Measurements from ENCODE around the gene SS18L1.

SS18L1 gene

DNA sequence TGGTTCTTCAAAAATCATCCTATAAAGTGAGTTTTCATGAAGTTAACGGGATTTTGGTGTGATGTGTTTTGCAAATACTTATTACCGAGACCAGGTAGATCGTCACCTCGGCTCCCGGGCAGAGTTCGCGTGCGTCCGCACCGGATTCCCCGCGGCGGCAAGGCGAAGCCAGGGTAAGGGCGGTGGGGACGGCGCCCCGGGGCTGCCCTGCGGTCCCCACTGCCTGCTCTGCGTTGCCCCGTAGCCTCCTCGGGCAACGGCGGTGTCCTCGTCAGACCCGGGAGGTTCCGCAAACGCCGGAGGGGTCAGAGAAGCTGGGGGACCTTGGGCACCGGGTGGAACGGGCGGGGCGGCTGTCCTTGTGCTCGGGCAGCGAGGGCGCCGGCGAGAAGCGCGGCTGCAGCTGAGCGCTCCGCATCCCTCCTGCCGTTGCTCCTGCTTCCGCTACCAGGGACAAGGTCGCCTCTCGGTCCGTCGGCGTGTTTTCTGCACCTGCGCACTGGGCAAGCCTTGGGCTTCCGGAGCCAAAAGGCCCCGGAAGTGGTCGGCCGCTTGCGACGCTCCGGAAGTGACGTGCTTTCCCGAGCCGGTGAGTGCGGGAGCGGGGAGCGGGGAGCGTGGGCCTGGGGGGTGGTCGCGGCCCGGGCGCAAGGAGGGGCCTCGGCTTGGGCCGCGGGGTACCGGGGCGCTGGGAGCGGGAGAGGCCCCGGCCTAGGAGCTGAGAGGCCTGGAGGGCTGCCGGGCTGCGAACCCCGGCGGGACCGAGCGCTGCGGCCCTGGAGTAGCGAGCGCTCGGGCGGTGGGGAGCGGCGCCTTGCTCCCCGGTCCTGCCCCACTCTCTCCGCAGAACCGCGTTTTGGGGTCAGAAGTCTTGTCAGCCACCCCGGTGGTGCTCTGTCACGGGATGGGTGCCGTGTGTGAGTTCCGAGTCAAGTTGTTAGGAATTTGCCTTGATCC, 39.2 kb downstream of the SS18L1 start, which contains the start of gene MTG2:
Gene MTG2 (plus strand): TSS at position 560 of the 957 bp plus-strand sequence. CDS start 10,393 bp downstream, outside the sequence.
- no peaks in the 10 kb centered on the region for H3K9me3 ChIP-seq
- peak; percentile 89 to 96 for DNase-seq (ENCODE audit: low spot score in 2 of 2)
- H3K36me3 ChIP-seq (replicated peaks) = peaks cover 16% of the 10 kb centered on the region
- H3K4me1 ChIP-seq = peaks cover 10% of the 10 kb centered on the region
- no peaks in the 10 kb centered on the region for H3K27me3 ChIP-seq (ENCODE audit: low read depth)
- peak within 1 kb of the TSS; percentile 88 for H3K4me3 ChIP-seq
- in situ Hi-C loops (cut with MboI; ENCODE audit: low sequenced_read_pairs) = no loop called here

DNA sequence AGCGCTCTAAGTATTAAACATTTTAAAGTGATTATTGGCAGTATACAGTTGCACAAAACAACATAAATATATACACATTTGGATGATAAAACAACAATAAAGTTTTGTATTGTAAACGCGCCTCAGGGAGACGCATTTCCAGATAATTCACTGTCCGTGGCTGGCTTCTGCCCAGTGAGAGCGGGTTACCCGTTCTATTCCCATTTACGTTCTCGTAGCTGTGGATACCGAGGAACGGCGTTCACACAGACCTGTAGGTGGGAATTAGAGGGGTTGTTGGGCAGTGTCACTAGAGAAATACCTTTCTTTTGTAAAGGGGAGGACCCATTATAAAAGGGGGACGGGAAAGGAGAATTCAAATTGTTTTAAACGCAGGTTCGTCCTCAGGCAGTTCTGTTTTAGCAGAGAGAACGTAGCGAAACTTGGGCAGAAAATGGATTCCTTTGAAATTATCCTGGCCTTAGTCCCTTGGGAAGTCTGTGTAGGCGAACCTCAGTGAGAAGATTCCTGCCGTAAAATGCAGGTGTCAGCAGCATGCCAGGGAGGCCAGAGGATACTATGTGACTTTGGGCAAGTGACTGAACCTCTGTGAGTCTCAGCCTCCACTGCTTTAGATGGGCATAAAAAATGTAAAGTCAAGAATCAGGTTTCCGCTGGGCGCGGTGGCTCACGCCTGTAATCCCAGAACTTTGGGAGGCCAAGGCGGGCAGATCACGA, 40.0 kb downstream of the SS18L1 start:
- Histone ChIP-seq H3K4me3 (peak overlapping the region; percentile 88), H3K36me3 (replicated peaks) (peaks cover 16% of the 10 kb centered on the region), H3K4me1 (peaks cover 10% of the 10 kb centered on the region), H3K27me3 (ENCODE audit: low read depth) (no peaks in the 10 kb centered on the region), H3K9me3 (no peaks in the 10 kb centered on the region)
- DNase-seq (ENCODE audit: low spot score in 2 of 2) = no peak
- in situ Hi-C loops (cut with MboI; ENCODE audit: low sequenced_read_pairs) = no loop called here

DNA sequence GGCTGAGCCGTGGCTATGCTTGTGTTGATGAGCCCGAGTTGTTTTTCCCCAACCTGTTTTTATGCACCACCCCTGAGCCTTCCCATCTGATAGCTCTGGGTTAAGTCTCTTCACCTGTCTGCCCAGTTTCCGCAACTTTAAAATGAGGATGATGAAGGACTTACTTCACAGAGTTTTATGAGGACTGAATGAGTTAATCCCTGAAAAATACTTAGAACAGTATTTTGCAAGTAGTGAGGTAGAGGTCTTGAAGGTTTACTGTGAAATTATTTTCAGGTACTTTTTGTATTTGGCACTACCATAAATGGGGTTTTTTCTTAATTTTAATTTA, 42.5 kb downstream of the SS18L1 start:
- H3K4me3 ChIP-seq = no peak overlapping the region
- H3K36me3 ChIP-seq (replicated peaks) = peaks cover 10% of the 10 kb centered on the region
- no peaks in the 10 kb centered on the region for H3K9me3 ChIP-seq
- H3K4me1 ChIP-seq = peaks cover 9% of the 10 kb centered on the region
- in situ Hi-C loops (cut with MboI; ENCODE audit: low sequenced_read_pairs) = no loop called here
- no peaks in the 10 kb centered on the region for H3K27me3 ChIP-seq (ENCODE audit: low read depth)
- no peak for DNase-seq (ENCODE audit: low spot score in 2 of 2)

DNA sequence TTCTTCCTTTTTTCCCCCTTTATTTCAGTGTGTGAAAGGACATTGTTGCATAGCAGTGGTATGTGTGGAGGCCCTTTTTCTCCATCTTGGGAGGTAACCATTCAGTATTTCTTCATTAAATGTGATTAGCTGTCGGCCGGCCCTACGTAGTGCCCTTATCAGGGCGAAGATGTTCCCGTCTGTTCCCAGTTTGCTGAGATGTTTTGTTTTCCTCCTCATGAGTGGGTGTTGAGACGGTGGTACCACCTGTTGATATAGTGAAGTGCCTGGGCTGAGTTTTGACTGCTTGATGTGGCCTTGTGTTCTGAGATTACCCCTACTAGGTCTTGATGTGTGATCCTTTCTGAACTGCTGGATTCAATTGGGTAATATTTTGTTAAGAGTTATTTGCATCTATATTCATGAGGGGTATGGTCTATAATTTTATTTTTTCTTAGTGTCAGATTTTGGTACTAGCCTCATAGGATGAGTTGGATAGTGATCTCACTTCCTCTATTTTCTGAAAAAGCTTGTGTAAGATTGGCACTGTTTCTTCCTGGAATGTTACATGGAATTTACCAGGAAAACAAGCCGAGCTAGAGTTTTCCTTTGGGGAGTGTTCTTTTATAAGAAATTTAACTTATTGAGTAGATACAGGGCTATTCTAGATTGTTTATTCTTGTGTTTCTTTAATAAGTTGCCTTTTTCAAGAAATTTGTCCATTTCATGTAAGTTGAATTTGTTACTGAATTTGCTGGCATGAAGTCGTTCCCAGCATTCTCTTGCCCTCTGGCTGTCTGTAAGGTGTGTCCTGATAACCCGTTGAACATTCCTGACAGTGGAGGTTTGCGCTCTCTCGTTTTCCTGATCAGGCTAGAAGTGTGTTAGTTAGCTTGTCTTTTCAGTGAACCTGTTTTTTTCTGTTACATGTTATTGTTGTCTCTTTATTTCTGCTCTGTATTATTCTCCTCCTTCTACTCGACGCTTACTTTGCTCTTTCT, 43.6 kb downstream of the SS18L1 start:
- no peaks in the 10 kb centered on the region for H3K27me3 ChIP-seq (ENCODE audit: low read depth)
- no peak overlapping the region for H3K4me3 ChIP-seq
- no peaks in the 10 kb centered on the region; the same call in 1 of the 2 replicates for H3K4me1 ChIP-seq
- H3K36me3 ChIP-seq (replicated peaks) = peaks cover 8% of the 10 kb centered on the region
- DNase-seq (ENCODE audit: low spot score in 2 of 2) = no peak
- in situ Hi-C loops (cut with MboI; ENCODE audit: low sequenced_read_pairs) = no loop called here
- no peaks in the 10 kb centered on the region for H3K9me3 ChIP-seq

DNA sequence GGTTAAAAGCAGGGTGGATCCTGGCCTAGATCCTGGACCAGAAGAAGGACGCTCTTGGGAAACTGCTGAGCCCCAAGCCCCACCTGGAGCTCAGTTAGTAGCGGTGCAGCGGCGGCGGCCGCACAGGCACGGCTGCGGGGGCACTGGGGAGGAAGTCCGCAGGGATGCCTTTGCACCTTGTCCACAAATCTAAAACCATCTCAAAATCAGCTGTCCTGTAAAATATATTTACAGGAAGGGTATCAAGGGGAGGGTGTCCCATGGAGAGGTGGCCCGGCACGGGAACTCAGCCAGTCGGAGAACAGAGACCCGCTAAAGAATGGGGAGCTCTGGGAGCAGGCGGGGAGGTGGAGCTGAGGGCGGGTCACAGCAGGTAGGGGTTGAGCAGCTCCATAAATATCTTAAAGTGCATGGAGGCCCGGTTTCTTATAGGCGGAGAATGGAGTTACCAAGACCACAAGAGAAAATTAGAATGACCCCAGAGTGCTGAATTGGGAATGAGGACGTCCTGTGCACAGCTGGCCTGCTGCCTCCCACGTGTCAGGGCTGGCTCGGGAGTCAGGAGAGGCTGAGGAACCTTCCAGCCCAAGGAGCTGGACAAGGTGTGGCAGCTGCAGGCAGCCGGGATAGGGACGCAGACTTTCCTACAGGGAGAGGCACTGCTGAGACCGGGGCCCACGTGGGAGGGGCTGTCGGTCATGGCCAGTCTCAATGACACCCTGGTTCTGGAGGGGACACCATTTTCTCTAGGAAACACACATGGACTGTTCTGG, 47.3 kb downstream of the SS18L1 start:
- in situ Hi-C loops (cut with MboI; ENCODE audit: low sequenced_read_pairs) = no loop called here
- Histone ChIP-seq H3K4me1 (no peaks in the 10 kb centered on the region), H3K4me3 (no peak overlapping the region), H3K9me3 (no peaks in the 10 kb centered on the region), H3K36me3 (replicated peaks) (peaks cover 15% of the 10 kb centered on the region), H3K27me3 (ENCODE audit: low read depth) (no peaks in the 10 kb centered on the region)
- DNase-seq (ENCODE audit: low spot score in 2 of 2) = no peak

DNA sequence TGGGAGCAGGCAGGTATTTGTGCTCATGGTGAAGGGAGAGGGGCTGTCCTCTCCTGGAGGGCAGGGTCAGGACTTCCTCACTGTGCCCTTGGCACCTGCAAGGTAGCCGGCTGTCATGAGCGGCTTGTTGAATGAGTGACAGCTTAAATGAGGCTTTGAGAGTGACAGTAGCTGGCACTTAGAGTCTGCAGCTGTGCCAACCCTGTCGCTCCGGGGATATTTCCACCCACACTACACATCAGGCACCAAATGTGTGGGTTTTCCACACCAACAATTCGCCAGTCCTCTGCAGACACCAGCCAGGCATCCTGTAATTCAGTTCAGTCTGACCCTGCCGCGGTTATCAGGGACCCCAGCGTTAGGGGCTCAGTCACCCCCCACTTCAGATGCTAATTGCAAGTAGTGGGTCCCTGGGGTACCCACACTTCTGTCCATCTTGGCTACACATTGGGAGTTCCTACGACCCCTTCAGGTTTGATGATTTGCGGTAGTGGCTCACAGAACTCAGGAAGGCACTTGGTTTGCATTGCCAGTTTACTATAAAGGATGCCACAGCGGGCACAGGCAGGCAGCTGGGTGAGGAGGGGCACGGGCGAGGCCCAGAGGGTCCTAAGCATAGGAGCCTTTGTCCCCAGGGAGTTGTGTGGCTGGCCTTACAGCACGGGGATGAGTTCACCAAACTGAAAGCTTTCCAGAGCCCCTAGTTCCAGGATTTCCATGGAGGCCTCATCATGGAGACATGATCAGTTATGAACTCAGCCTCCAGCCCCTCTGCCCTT, 48.4 kb downstream of the SS18L1 start:
- no peaks in the 10 kb centered on the region for H3K4me1 ChIP-seq
- no peak for DNase-seq (ENCODE audit: low spot score in 2 of 2)
- in situ Hi-C loops (cut with MboI; ENCODE audit: low sequenced_read_pairs) = no loop called here

DNA sequence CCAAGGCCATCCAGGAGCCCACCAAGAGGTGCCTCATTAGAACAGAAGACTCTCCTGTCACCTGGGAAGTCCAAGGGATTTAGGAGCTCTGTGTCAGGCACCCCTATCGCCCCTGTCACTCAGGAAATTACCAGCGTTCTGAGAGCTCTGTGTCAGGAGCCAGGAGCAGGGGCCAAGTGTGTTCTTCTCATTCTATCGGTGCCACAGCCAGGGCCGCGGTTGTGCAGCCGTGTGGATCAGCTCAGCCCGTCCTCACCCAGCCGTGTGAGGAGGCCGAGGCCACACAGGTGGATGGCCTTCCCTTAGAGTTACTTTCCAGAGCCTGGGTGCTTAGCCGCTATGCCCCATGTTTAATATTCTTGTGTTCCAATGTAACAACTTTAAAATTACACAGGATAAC, 49.1 kb downstream of the SS18L1 start:
- no peak for DNase-seq (ENCODE audit: low spot score in 2 of 2)
- Histone ChIP-seq H3K4me3 (no peak overlapping the region), H3K4me1 (no peaks in the 10 kb centered on the region), H3K9me3 (no peaks in the 10 kb centered on the region), H3K27me3 (ENCODE audit: low read depth) (no peaks in the 10 kb centered on the region), H3K36me3 (replicated peaks) (peaks cover 17% of the 10 kb centered on the region)
- in situ Hi-C loops (cut with MboI; ENCODE audit: low sequenced_read_pairs) = no loop called here

More for the DNA sequence above, 48.4 kb downstream of the SS18L1 start:
- H3K36me3 ChIP-seq (replicated peaks) = peaks cover 15% of the 10 kb centered on the region
- no peaks in the 10 kb centered on the region for H3K27me3 ChIP-seq (ENCODE audit: low read depth)
- no peaks in the 10 kb centered on the region for H3K9me3 ChIP-seq
- no peak overlapping the region for H3K4me3 ChIP-seq

DNA sequence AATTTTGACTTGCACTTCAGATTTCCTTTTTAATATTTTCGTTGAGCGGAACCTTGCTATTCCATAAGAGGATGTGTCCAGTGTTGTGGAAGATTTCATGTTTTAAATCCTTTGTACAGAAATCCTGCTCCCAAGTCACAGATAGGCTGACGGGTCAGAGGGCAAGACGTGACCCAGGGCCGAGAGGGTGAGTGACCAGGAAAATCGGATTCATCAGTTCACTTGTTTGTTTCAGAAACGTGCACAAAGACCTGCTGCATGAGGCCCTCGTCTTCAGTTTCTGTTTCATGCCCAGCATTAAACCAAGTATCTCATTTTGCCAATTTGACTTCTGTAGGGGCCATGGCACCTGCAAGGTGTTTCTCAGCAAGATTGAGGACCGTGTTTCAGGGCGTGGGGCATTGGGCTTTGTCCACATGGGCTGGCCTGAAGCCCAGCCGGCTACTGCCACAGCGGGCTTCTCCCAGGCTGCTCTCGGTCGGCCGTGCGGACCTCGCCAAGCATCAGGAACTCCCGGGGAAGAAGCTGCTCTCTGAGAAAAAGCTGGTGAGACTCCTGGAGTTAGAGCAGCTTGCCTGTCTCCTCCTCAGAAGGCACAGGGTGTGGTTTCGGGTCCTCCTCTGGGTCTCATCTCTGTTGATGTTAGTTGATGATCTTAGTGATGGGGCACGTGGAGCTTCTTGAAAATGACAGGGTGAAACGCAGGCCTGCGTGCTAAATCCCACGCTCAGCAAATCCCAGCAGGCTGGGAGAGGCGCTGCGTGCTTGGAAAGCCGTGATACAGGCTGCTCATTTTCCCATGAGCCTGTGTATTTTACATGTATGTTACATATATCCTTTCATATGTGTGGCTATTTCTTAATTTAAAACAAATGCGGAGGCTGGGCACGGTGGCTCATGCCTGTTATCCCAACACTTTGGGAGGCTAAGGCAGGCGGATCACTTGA, 49.8 kb downstream of the SS18L1 start:
- Histone ChIP-seq H3K27me3 (ENCODE audit: low read depth) (no peaks in the 10 kb centered on the region), H3K36me3 (replicated peaks) (peaks cover 24% of the 10 kb centered on the region), H3K9me3 (no peaks in the 10 kb centered on the region), H3K4me3 (no peak overlapping the region), H3K4me1 (no peaks in the 10 kb centered on the region)
- DNase-seq (ENCODE audit: low spot score in 2 of 2) = no peak
- in situ Hi-C loops (cut with MboI; ENCODE audit: low sequenced_read_pairs) = no loop called here

DNA sequence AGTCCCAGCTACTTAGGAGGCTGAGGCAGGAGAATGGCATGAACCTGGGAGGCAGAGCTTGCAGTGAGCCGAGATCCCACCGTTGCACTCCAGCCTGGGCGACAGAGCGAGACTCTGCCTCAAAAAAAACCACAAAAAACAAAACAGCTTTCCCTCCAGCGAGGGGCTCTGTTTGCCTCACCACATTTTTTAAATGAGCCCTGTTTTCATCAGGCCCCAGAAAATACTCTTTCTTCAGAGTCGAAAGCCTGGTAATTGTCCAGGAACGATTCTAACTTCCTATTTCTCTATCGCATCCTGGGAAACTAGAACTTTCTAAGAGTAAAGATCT, 51.5 kb downstream of the SS18L1 start:
- H3K9me3 ChIP-seq = no peaks in the 10 kb centered on the region
- no peaks in the 10 kb centered on the region for H3K27me3 ChIP-seq (ENCODE audit: low read depth)
- H3K36me3 ChIP-seq (replicated peaks) = peaks cover 34% of the 10 kb centered on the region
- no peaks in the 10 kb centered on the region for H3K4me1 ChIP-seq
- no peak for DNase-seq (ENCODE audit: low spot score in 2 of 2)
- H3K4me3 ChIP-seq = no peak overlapping the region
- in situ Hi-C loops (cut with MboI; ENCODE audit: low sequenced_read_pairs) = no loop called here

DNA sequence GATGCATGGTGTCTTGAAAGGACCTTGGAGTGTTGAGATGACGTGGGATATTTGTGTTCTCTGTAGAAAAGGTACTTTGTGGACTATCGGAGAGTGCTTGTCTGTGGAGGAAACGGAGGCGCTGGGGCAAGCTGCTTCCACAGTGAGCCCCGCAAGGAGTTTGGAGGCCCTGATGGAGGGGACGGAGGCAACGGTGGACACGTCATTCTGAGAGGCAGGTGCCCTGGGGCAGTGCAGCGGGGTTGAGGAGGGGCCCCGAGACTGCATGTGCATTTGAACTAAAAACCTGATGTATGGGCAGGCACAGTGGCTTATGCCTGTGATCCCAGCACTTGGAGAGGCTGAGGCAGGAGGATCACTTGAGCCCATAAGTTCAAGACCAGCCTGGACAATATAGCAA, 52.2 kb downstream of the SS18L1 start:
- no peak overlapping the region for H3K4me3 ChIP-seq
- H3K36me3 ChIP-seq (replicated peaks) = peaks cover 41% of the 10 kb centered on the region
- no peak for DNase-seq (ENCODE audit: low spot score in 2 of 2)
- H3K4me1 ChIP-seq = no peaks in the 10 kb centered on the region
- in situ Hi-C loops (cut with MboI; ENCODE audit: low sequenced_read_pairs) = no loop called here
- no peaks in the 10 kb centered on the region for H3K27me3 ChIP-seq (ENCODE audit: low read depth)
- H3K9me3 ChIP-seq = no peaks in the 10 kb centered on the region

DNA sequence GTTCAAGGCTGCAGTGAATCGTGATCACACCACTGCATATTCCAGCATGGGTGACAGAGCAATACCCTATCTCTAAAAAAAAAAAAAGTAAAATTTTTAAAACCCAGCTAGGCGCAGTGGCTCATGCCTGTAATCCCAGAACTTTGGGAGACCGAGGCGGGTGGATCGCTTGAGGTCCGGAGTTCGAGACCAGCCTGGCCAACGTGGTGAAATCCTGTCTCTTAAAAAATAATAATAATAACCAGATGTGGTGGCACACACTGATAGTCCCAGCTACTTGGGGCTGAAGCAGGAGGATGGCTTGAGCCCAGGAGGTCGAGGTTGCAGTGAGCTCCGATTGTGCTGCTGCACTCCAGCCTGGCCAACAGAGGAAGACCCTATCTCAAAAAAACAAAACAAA, 52.7 kb downstream of the SS18L1 start:
- H3K4me3 ChIP-seq = no peak overlapping the region
- no peaks in the 10 kb centered on the region for H3K27me3 ChIP-seq (ENCODE audit: low read depth)
- DNase-seq (ENCODE audit: low spot score in 2 of 2) = no peak
- H3K4me1 ChIP-seq = no peaks in the 10 kb centered on the region
- in situ Hi-C loops (cut with MboI; ENCODE audit: low sequenced_read_pairs) = no loop called here
- H3K9me3 ChIP-seq = no peaks in the 10 kb centered on the region
- H3K36me3 ChIP-seq (replicated peaks) = peaks cover 45% of the 10 kb centered on the region
